SU-DHL-6 (cell line): ENCODE measurements around the gene PTGDR.

ENCODE experiments used
- H2AFZ ChIP-seq: fragments of 200-600 bp; sonication (generic); 2 replicates; pipeline ENCODE4 v1.6.1; 2014; ENCODE audit warnings: low read depth, mild to moderate bottlenecking, moderate library complexity, mixed read lengths, antibody characterized with exemption, low read length; ENCODE audit not compliant: severe bottlenecking
- H3F3A ChIP-seq: fragments of 200-600 bp; shearing (Covaris generic); 2 replicates; pipeline ENCODE4 v1.6.0; 2016; ENCODE audit warnings: antibody characterized with exemption, mild to moderate bottlenecking; ENCODE audit not compliant: insufficient read depth
- H3K27ac ChIP-seq: fragments of 200-600 bp; sonication (generic); 2 replicates; pipeline ENCODE4 v1.5.1; 2016; ENCODE audit warnings: low read depth, mild to moderate bottlenecking, low read length, moderate library complexity, mixed read lengths
- H3K27me3 ChIP-seq: fragments of 200-600 bp; sonication (generic), shearing (Covaris generic); 2 replicates; pipeline ENCODE4 v1.6.0; 2014; ENCODE audit warnings: mild to moderate bottlenecking, low read length
- H3K36me3 ChIP-seq: fragments of 200-600 bp; sonication (generic); 2 replicates; pipeline ENCODE4 v1.6.1; 2014; ENCODE audit warnings: mild to moderate bottlenecking, low read length, mixed read lengths
- H3K4me2 ChIP-seq: fragments of 300-600, 200-600 bp; shearing (Covaris generic), sonication (generic); 2 replicates; pipeline ENCODE4 v1.6.0; 2014; ENCODE audit warnings: low read length, low read depth, mild to moderate bottlenecking; ENCODE audit not compliant: poor library complexity, severe bottlenecking
- H3K4me3 ChIP-seq: fragments of 200-600 bp; sonication (generic); 2 replicates; pipeline ENCODE4 v1.5.1; 2014; ENCODE audit warnings: antibody characterized with exemption, low read length, mild to moderate bottlenecking, mixed read lengths; ENCODE audit not compliant: insufficient read depth, poor library complexity, severe bottlenecking
- H3K79me2 ChIP-seq: fragments of 200-600 bp; sonication (generic); 2 replicates; pipeline ENCODE4 v1.6.1; 2014; ENCODE audit warnings: mild to moderate bottlenecking, low read length, moderate library complexity; ENCODE audit not compliant: insufficient read depth
- H3K9ac ChIP-seq: fragments of 200-600 bp; sonication (generic); 2 replicates; pipeline ENCODE4 v1.7.0; 2014; ENCODE audit warnings: mild to moderate bottlenecking, low read length
- H3K9me2 ChIP-seq: fragments of 200-600 bp; sonication (generic); replicated peaks from 2 replicates; pipeline ENCODE4 v1.6.1; 2014; ENCODE audit warnings: low read length; ENCODE audit not compliant: insufficient read depth
- H3K9me3 ChIP-seq: fragments of 200-600 bp; sonication (generic); 2 replicates; pipeline ENCODE4 v1.6.1; 2014; ENCODE audit warnings: low read length, mixed read lengths; ENCODE audit not compliant: insufficient read depth
- H4K20me1 ChIP-seq: fragments of 200-600 bp; sonication (generic); 2 replicates; pipeline ENCODE4 v1.6.1; 2014; ENCODE audit warnings: low read depth, mild to moderate bottlenecking, antibody characterized with exemption, low read length, moderate library complexity, mixed read lengths
- EZH2phosphoT487 ChIP-seq: fragments of 200-600 bp; sonication (generic), shearing (Covaris generic); conservative IDR thresholded peaks from 2 replicates; pipeline ENCODE4 v1.6.1; 2018; ENCODE audit warnings: mild to moderate bottlenecking, antibody characterized with exemption, low read length, moderate library complexity, mixed read lengths
- TF ChIP-seq, protein P1 (sequence below): fragments of 200-600 bp; sonication (generic); IDR thresholded peaks from one replicate; pipeline ENCODE4 v1.5.1; 2017; ENCODE audit warnings: antibody characterized with exemption, mild to moderate bottlenecking, low read length, moderate library complexity; ENCODE audit not compliant: insufficient read depth, poor library complexity, severe bottlenecking

The PTGDR gene, protein sequence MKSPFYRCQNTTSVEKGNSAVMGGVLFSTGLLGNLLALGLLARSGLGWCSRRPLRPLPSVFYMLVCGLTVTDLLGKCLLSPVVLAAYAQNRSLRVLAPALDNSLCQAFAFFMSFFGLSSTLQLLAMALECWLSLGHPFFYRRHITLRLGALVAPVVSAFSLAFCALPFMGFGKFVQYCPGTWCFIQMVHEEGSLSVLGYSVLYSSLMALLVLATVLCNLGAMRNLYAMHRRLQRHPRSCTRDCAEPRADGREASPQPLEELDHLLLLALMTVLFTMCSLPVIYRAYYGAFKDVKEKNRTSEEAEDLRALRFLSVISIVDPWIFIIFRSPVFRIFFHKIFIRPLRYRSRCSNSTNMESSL

DNA sequence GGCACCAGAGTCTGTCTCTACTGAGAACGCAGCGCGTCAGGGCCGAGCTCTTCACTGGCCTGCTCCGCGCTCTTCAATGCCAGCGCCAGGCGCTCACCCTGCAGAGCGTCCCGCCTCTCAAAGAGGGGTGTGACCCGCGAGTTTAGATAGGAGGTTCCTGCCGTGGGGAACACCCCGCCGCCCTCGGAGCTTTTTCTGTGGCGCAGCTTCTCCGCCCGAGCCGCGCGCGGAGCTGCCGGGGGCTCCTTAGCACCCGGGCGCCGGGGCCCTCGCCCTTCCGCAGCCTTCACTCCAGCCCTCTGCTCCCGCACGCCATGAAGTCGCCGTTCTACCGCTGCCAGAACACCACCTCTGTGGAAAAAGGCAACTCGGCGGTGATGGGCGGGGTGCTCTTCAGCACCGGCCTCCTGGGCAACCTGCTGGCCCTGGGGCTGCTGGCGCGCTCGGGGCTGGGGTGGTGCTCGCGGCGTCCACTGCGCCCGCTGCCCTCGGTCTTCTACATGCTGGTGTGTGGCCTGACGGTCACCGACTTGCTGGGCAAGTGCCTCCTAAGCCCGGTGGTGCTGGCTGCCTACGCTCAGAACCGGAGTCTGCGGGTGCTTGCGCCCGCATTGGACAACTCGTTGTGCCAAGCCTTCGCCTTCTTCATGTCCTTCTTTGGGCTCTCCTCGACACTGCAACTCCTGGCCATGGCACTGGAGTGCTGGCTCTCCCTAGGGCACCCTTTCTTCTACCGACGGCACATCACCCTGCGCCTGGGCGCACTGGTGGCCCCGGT is at the start of gene PTGDR:
PTGDR (plus strand) TSS at position 198 of the 778 bp plus-strand sequence; CDS start at position 315, 117 bp downstream.
- Histone ChIP-seq H3K9me3 (no peaks in the 10 kb centered on the region), H4K20me1 (no peaks in the 10 kb centered on the region), H3K36me3 (no peaks in the 10 kb centered on the region), H3K4me2 (no peak within 1 kb of the TSS), H3K79me2 (no peaks in the 10 kb centered on the region), H3K4me3 (no peak within 1 kb of the TSS), H3K27me3 (no peaks in the 10 kb centered on the region), H3F3A (no peaks in the 10 kb centered on the region), H3K9me2 (no peaks in the 10 kb centered on the region), H2AFZ (no peak within 1 kb of the TSS), H3K9ac (no peak within 1 kb of the TSS), H3K27ac (no peak within 1 kb of the TSS)
- no peak for TF ChIP-seq EZH2phosphoT487
- TF ChIP-seq, protein P1, sequence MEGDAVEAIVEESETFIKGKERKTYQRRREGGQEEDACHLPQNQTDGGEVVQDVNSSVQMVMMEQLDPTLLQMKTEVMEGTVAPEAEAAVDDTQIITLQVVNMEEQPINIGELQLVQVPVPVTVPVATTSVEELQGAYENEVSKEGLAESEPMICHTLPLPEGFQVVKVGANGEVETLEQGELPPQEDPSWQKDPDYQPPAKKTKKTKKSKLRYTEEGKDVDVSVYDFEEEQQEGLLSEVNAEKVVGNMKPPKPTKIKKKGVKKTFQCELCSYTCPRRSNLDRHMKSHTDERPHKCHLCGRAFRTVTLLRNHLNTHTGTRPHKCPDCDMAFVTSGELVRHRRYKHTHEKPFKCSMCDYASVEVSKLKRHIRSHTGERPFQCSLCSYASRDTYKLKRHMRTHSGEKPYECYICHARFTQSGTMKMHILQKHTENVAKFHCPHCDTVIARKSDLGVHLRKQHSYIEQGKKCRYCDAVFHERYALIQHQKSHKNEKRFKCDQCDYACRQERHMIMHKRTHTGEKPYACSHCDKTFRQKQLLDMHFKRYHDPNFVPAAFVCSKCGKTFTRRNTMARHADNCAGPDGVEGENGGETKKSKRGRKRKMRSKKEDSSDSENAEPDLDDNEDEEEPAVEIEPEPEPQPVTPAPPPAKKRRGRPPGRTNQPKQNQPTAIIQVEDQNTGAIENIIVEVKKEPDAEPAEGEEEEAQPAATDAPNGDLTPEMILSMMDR: no peak

DNA sequence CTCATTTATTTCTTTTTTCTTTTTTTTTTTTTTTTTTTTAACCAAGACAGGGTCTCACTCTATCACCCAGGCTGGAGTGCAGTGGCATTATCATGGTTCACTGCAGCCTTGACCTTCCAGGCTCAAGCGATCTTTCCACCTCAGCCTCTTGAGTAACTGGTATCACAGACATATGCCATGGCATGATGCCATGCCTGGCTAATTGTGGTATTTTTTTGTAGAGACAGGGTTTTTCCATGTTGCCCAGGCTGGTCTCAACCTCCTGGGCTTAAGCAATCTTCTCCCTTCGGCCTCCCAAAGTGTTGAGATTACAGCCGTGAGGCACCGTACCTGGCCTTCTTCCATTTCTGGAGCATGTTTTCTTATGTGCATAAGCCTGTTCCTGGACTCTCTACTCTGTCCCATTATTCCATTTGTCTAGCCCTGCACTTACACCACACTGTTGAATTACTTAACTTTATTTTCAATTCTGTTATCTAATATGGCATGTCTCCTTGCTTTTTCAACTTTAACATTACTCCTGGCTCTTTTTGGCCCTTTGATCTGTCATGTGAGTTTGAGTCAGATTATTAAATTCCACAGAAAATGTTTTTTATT is 47.9 kb upstream of the PTGDR start:
- no peak overlapping the region for H2AFZ ChIP-seq
- no peaks in the 10 kb centered on the region for H3K9me3 ChIP-seq
- no peak overlapping the region for H3K27ac ChIP-seq
- no peaks in the 10 kb centered on the region for H3K9me2 ChIP-seq
- no peaks in the 10 kb centered on the region for H3K79me2 ChIP-seq
- no peak overlapping the region for H3K4me3 ChIP-seq
- H3K9ac ChIP-seq: no peak overlapping the region
- no peak overlapping the region for H3K4me2 ChIP-seq
- H3F3A ChIP-seq: no peaks in the 10 kb centered on the region
- H4K20me1 ChIP-seq: no peaks in the 10 kb centered on the region
- H3K36me3 ChIP-seq: no peaks in the 10 kb centered on the region
- TF ChIP-seq, protein P1: no peak
- no peak for TF ChIP-seq EZH2phosphoT487
- no peaks in the 10 kb centered on the region for H3K27me3 ChIP-seq

DNA sequence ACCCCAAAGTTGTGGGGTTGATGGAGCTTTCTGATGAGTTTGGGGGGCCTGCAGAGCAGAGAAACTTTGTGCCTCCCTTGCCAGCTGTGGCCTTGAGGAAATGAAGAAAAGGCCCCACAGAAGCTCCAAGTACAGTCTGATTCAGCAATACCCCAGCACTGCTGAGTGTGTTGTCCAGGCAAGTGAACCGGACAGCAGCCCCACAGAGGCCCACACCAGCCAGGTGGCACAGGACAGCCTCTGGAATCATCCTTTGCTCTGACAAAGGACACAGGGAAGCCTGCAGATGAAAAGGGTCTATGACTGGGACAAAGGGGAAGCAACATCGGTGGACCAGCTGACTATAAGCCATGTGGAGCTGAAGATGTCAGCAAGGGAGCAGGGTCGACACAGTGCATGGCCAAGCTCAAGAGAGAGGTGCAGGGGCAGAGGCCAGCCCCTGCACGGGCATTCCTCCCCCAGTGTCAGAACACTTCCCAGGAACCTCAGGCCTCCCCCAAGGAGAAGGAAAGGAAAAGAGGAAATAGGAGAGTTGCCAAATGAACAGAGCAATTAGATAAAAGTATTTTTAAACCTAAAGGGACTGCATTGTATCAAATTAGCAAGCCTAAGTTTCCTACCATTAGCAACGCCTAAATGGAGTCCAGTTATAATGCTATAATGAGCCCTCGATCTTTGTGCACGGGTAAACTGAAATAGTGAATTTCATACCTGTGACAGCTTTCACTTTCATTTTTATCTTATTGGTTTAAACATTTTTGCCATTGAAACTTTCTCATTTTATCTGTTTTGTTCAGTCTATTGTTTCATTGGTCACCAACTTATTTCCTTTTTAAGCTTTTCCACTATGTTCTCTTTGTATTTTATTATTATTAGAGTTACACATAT is 46.3 kb upstream of the PTGDR start:
- Histone ChIP-seq H4K20me1 (no peaks in the 10 kb centered on the region), H3K27me3 (no peaks in the 10 kb centered on the region), H3K79me2 (no peaks in the 10 kb centered on the region), H3K27ac (no peak overlapping the region), H3K4me2 (peak overlapping the region; percentile 5), H3K4me3 (no peak overlapping the region), H3K9me2 (no peaks in the 10 kb centered on the region), H3K36me3 (no peaks in the 10 kb centered on the region), H3K9me3 (no peaks in the 10 kb centered on the region), H2AFZ (no peak overlapping the region), H3K9ac (no peak overlapping the region), H3F3A (no peaks in the 10 kb centered on the region)
- TF ChIP-seq, protein P1: no peak
- TF ChIP-seq EZH2phosphoT487: no peak
